SIG-M5 treated with dmso at 0.1 percent for 504 hours (cell line): ENCODE measurements around the gene MANF.
"Not testable (repeated sequence)": the region's sequence is repeated elsewhere in the genome, so short reads cannot be mapped to it uniquely, and the experiment has no call there.

ENCODE experiments used
- DNase-seq: peaks from one replicate; lab custom pipeline; 2025; ENCODE audit not compliant: unreplicated experiment; lab: John Stamatoyannopoulos, UW

MANF gene

DNA sequence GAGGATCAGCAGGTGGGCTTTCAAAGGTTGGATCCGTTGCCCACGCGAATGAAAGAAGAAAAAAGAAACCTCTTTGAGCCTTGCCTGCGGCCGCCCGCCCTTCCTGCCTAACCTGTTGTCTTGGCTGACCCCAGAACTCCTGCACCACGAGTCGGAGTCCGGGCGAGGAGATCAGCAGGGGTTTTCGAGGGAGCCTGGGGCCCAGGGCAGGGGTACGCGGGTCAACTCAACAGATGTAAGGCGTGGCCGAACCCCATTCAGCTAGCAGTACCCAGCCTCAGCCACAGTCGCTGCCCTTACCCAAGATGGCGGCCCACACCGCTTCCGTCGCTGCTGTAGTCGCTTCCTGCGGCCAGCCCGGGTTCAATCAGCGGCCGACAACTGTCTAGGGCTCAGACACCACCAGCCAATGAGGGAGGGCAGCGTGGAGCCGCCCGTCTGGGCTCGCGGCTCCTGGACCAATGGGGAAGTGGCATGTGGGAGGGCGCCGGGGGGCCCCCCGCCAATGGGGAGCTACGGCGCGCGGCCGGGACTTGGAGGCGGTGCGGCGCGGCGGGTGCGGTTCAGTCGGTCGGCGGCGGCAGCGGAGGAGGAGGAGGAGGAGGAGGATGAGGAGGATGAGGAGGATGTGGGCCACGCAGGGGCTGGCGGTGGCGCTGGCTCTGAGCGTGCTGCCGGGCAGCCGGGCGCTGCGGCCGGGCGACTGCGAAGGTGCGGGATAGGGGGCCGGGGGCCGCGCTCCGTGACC is at the start of gene MANF:
MANF (plus strand) TSS at position 566 of the 748 bp plus-strand sequence; CDS start at position 618, 52 bp downstream.
- DNase-seq = peak; percentile 97

DNA sequence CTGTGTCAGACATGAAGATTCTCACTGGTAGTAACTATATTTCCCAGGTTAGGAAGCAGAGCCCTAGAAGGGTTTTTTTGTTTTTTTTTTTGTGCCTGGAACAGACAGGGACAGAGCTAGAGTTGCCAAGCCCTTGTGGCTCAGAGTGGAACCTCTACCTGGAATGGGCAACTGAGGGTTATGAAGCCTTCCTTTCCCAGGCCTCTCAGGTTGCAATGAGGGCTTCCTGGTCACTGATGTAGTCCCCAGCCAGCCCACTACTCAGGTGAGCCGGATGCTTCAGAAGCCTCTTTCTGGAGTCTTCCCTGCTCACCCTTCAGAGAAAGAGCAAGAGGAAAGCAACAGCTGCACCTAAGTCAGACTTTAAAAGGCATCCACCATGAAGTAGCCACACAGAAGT is 48.8 kb upstream of the MANF start:
- no peak for DNase-seq

DNA sequence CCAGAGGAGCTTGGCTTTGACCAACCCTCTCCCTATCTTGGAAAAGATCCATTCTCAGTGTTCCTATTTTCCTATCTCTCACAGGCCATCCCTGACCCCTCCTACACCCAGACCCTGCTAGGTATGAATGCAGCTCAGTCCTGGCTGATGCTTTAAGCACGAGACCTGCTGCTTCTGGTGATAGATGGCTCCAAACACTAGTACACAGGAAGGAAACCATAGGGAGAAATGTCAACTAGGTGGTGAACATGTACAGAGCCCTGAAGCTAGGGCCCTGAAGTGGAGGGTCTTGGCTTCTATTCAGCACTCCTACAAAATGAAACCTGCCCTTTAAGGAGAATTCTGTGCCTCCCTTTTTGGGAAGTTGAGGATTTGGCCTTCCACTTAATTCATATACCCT is 47.4 kb upstream of the MANF start:
- no peak for DNase-seq

DNA sequence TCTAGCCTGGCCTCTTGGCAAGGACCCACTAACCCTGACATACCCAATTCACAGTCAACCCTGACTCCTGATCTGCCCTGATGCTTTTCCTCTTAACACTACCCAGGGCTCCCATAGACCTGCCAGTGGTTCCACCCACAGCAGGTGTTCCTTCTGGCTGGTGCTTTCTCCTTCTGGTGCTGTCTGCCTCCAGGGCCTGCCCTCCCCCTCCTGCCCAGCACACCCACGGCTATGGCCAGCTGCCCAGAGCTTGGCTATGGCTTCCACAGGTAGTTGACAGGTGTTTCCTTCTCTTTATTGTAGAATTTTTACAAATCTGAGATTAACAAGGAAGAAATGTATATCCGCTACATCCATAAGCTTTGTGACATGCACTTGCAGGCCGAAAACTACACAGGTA is 46.5 kb upstream of the MANF start:
- no peak for DNase-seq

- peak; percentile 15 for DNase-seq
Observed at GRCh38 chr3:51340013-51340829, 44.9 kb upstream of the MANF start.

DNA sequence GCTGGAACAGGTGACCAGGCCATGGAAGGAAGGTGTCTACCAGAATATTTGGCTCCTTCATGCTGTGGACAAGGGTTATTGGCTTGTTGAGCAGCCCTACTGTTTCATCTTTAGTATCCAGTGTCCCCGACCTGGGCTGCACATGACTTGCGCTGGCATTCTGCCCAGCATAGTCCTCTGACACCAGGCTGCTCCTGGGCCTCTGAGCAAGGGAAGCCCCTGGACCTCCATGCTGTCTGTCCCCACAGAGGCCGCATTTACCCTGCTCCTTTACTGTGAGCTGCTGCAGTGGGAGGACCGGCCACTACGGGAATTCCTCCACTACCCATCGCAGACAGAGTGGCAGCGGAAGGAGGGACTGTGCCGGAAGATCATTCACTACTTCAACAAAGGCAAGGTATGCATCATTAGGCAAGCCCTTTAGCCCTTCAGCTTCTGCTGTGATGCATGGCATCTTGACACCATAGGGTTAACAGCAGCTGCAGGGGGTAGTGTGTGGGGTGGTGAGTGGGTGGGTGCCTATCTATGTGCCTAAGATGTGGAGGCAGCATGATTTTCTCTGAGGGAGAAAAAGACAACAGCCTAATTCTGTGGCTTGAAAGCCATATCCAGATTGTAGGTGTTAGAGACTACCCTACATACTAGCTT is 44.0 kb upstream of the MANF start:
- no peak for DNase-seq

GRCh38 chr3:51343918-51344687 is 41.0 kb upstream of the MANF start:
- DNase-seq = no peak

DNA sequence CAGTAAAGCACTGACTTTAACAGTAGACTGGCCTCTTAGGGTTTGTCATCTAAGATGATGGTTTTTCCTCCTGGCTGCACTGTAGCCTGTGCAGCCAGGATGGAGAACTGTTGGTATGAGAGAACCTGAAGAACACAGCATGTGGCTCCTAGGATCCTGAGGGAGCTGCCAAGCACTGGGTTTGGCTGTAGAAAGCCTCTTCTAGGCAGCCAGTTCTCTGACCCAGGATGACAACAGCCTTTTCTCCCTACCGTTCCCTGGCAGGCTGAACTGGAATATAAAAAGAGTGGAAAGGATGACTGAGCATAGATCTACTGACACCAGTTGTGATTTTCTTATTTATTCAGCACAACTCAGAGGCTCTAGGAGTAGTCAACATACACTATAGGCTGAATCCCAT is 34.3 kb upstream of the MANF start:
- DNase-seq = no peak

DNA sequence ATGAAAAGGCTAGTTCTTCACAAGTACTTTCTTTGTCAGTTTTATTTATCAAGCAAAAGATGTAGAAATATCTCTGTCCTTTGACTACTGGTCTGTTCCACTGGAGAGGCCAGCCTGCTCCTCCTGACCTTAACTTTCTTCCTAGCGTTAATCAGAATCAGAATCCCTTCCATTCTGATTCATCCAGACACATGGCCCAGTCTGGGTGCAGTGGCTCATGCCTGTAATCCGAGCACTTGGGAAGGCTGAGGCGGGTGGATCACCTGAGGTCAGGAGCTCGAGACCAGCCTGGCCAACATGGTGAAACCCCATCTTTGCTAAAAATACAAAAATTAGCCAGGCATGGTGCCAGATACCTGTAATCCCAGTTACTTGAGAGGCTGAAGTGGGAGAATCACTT is 32.0 kb upstream of the MANF start:
- no peak for DNase-seq

GRCh38 chr3:51353691-51354090 is 31.4 kb upstream of the MANF start:
- DNase-seq = no peak

- DNase-seq = no peak
Observed at GRCh38 chr3:51354172-51354571, 30.9 kb upstream of the MANF start.

- DNase-seq = no peak
Observed at GRCh38 chr3:51354731-51355615, 30.1 kb upstream of the MANF start.

- no peak for DNase-seq
Observed at GRCh38 chr3:51355891-51356578, 29.1 kb upstream of the MANF start.

GRCh38 chr3:51357856-51358255 is 27.2 kb upstream of the MANF start:
- no peak for DNase-seq

DNA sequence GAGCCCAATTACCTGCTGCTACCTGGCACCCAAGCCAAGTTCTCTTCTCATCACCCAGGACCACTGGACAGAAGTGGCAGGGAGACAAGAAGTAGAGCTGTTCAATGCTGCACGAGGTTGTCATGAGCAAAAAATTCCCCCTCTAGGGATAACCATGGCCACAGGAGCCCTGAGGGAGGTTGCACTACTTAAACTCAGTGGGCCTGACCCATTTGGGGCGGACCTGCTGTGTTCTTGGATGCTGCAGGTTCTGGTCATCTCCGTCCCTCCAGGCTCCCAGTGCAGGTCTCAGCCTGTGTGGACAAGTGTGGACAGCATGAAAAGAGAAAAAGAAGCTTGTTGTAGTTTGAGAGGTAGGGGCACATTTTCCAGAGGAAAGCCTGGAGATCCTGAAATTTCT is 26.1 kb upstream of the MANF start:
- DNase-seq = no peak

- no peak for DNase-seq
Observed at GRCh38 chr3:51360806-51361205, 24.3 kb upstream of the MANF start.

- DNase-seq = no peak
Observed at GRCh38 chr3:51361746-51362145, 23.3 kb upstream of the MANF start.

- no peak for DNase-seq
Observed at GRCh38 chr3:51362476-51362875, 22.6 kb upstream of the MANF start.

DNA sequence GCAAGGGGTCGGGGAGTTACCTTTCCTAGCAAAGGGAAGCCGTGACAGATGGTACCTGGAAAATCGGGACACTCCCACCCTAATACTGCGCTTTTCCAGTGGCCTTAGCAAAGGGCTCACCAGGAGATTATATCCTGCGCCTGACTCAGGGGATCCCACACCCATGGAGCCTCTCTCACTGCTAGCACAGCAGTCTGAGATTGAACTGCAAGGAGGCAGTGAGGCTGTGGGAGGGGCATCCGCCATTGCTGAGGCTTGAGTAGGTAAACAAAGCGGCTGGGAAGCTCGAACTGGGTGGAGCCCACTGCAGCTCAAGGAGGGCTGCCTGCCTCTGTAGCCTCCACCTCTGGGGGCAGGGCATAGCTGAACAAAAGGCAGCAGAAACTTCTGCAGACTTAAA is 16.8 kb upstream of the MANF start:
- DNase-seq = not testable (repeated sequence)
